Hematopoietic multipotent progenitor cell treated with erythropoietin and hydrocortisone succinate and interleukin-3 and kit ligand, for 8 days (in vitro differentiated cells): ENCODE data around the gene PMPCB.

Source experiments
- DNase-seq: peaks from one replicate; pipeline ENCODE4 v3.0.0-alpha.2; 2015

The PMPCB gene

DNA sequence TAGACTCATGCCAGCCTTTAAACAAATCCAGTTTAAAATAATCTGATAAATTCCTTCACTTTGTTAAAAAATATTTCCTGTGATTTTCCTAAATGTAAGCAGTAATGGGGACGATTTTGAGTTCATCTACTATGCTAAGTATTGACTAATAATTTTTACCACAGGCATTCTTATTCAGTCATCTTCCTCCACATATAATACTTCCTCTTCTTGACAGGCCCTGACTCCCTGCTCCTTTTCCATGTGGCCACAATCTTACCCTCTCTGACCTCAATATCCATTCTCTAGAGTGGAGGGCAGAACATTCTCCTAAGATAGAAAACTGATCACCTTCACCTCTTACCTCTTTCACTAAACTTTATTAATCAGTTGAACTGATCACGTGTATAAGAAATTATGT lies 39.5 kb downstream of the PMPCB start:
- DNase-seq: no peak

DNA sequence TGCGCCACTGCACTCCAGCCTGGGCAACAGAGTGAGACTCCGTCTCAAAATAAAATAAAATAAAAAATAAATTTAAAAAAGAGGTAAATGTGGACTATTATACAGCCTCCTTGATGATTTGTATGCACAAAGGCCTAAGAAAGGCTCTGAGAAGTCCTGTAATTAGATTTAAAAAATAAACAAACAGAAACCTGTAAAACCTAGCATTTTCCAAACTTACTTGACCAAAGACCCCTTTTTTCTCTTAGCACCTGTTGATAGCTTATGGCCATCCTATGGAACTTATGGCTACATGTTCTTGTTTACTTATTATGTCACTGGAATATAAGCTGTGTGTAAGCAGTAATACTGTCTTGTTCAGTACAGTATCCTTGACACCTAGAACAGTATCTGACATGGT lies 41.6 kb downstream of the PMPCB start:
- DNase-seq: no peak

DNA sequence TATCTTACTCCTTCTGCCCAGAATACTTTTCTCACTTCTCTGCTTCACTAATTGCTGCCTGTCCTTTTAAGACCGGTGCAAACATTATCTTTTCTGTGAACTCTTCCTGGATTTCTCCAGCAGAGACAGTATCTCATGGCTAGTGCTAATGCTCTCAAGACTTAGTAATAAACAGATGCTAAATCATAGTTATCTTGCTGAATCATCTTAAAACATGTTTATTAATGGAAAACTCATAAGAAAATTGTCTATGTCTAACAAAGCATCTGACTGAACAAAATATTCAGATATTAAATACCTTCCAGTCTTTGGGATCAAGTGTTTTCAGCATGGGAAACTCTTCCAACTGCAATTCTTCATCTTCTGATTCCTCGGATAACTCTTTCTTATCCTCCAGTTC lies 44.2 kb downstream of the PMPCB start:
- no peak for DNase-seq

DNA sequence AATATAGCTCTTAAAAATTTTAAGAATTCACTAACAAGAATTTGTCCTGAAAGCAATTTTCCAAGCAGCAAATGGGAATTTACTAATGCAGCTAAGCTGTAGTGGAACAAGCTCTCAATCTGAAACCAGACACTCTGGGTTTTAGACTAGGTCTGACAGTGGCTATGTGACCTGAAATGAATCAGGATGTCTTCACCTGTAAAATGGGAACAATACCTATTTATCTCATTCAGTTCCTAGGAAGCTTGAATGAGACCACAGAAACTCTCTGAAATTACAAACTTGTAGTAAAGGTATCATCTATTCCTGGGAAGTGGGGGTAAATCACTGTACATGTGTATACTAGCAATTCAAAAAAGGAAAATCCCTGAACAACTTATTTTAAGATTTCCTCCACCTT lies 46.1 kb downstream of the PMPCB start:
- peak; percentile 9 for DNase-seq

DNA sequence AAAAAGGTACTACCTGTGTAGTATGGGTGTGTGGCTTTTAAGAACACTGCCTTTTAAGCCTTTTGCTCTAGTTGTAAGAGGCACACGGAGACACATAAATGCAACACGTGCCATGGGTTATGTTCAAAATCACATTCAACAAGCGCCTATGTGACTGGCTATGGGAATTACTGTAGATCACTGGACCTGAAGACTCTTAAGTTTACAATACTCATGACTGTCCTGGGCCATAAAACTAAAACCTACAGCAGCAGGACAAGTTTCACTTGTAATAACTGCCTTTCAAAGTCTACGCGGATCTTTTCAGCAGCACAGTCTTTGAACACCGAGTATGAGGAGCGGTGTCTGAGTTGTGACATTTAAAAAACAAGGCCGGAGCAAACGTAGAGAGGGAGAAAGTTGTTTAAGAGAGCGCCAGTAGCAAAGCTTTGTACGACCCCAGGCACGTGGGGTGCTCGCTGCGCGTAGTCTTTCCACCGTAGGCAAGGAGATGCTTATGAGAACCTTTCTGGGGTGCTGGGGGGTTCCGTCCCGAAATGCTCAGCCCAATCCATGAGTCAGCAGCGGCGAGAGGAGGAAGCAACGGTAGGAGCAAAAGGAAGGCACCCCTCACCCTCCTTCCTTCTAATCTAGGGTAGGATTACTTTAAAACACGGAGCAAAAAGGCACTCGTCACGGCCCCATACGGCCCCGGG lies 46.7 kb downstream of the PMPCB start:
- peak; percentile 60 for DNase-seq

DNA sequence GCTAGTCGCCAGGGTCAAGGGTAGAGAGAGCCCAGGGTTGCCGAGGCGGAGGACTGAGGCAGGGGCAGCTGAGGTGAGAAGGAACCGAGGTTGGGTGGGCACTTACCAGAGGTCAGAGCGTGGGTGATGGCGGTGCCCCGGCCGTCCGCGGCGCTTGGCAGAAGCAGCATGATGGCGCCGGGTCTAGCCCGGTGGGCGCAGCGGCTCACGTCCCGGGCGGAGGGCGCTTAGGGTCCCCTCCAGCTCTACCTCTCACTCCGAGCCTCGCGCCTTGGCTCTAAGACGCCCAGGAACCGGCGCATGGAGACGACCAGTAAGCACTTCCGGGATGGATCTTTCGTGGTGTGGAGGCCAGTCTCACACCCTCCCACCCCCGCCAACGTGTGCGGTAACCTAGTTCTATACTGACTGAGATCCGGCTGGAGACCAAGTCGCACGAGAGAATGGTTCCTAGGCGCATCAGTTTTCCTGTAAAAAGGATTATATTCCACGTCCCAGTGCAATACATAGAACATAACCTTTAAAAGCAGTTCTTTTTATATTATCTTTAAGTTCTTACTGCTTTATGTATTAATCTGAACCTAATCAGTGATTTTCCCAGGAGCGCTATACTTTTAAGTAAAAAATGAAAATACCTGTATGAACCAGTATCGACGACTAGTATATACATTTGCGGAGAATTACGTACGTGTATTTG lies 47.4 kb downstream of the PMPCB start, which contains the start of gene DNAJC2:
Gene DNAJC2 (minus strand): TSS at position 315 of the 697 bp plus-strand sequence. CDS start 145 bp downstream, at position 170.
- peak; percentile 94 for DNase-seq

DNA sequence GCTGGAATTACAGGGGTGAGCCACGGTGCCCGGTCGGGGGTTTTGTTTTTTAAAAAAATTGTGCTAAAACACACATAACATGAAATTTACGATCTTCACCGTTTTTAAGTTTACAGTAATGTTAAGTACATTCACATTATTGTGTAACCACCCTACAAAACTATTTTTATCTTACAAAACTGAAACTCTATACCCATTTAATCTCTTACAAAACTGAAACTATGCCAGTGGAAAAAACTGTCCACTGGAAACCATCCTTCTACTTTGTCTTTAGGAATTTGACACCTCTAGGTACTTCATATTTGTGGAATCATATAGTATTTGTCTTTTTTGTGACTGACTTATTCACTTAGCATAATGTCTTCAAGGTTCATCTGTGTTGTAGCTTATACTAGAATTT lies 49.2 kb downstream of the PMPCB start:
- DNase-seq: no peak

DNA sequence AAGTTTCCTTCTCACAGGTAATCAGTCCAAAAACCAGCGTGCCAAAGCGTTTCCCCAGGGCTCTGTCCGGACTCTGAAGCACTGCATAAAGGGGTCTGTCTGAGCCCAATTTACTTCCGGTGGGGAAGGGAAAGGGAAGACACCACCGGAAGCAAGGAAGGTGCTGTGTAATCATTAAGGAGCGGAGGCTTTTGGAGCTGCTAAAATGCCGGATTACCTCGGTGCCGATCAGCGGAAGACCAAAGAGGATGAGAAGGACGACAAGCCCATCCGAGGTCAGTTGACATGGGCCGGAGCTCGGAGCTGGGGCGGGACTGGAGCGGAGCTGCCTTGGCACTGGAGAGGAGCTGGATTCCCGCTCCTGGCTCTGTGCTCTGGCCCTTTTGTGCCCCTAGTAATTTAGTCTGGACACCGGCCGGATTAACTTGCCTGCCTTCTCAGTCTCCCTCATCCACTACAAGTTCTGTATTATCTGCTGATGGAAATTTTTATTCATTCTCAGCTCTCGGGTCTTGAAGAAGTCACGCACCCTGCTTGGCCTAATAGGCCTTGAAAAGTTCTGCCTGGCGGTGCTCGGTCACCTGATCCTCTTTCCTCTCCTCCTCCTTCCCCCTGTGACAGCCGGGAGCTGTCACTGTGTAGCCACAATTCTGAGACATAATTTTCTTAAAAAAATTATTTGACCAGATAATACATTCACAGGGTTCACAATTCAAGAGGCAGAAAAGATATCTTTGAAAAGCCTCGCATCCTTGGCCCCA lies 50.5 kb downstream of the PMPCB start, which contains the start of gene PSMC2:
Gene PSMC2 (plus strand): TSS at position 137 of the 761 bp plus-strand sequence. CDS start 69 bp downstream, at position 206.
- DNase-seq: peak; percentile 96

DNA sequence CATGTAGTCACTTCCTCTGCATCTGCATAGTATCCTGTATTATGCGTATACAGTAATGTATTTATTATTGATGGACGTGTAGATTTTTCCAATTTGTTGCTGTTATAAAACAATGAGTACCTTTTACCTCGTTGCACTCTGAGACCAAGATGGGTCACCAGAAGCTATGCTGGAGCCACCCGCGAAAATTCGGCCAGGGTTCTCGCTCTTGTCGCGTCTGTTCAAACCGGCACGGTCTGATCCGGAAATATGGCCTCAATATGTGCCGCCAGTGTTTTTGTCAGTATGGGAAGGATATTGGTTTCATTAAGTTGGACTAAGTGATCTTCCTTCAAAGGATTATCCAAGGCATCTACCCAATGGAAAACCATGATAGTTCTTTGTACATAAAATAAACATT lies 51.2 kb downstream of the PMPCB start:
- peak; percentile 12 for DNase-seq

DNA sequence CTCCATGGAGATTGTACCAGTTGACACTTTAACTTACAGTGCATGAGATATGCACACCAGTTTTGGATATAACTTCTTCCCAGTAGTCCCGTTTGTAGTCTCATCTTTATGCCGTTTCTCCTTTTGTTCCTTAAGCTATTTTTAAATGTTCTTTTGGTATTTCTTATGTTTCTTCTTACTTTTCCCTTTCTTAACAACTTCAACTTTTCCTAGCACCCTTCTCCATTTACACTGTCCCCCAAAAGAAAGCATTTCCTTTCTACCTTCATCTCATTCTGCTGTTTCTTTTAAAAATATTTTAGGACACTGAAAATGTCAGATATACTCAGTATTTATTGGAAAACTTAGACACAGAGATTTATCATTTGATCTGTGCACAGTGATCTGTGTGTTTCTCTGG lies 51.7 kb downstream of the PMPCB start:
- DNase-seq: no peak

DNA sequence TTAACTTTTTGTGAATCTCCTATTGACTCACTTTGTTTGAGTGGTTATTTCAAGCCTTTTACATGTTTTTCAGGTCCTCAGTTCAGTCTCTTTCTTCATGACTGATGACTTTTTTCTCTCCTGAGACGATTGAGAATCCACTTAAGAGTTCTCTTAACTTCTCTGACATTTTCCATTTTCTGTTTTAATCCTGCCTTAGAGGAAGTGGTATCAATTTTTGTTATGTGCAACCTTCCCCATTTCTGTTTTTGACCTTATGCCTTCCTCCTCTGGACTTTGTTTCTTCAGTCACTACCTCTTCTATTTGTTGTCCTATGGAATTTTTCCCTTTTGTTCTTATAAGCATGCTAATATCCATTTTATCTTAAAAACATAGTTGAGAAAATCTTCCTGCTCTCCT lies 52.6 kb downstream of the PMPCB start:
- no peak for DNase-seq
